Activated CD4-positive, alpha-beta T cell treated with anti-CD3 and anti-CD28 coated beads, Interleukin-2, amount 10 ng/mL, durations not matched to agents 24 days and 14 days (primary cell): Measurements from ENCODE around the gene ADARB2. TPM values are rescaled to one million over a fixed set of nuclear protein-coding genes. Genes with fewer than 3 reads are reported as not detected.
"Not testable (repeated sequence)": the region's sequence is repeated elsewhere in the genome, so short reads cannot be mapped to it uniquely, and the experiment has no call there.

Source experiments
- DNase-seq: peaks from one replicate; pipeline ENCODE4 v3.0.0; 2022
- H3K27ac Mint-ChIP-seq: one replicate; pipeline ENCODE4 v1.8.0; 2022; ENCODE audit warnings: mild to moderate bottlenecking, mixed read lengths
- H3K27me3 Mint-ChIP-seq: one replicate; pipeline ENCODE4 v1.8.0; 2022; ENCODE audit warnings: mixed read lengths
- H3K36me3 Mint-ChIP-seq: one replicate; pipeline ENCODE4 v1.8.0; 2022; ENCODE audit warnings: low read depth, mild to moderate bottlenecking, mixed read lengths
- H3K4me1 Mint-ChIP-seq: one replicate; pipeline ENCODE4 v1.8.0; 2021; ENCODE audit warnings: mixed read lengths
- H3K4me3 Mint-ChIP-seq: one replicate; pipeline ENCODE4 v1.8.0; 2022; ENCODE audit warnings: mild to moderate bottlenecking, moderate library complexity, mixed read lengths
- H3K9me3 Mint-ChIP-seq: one replicate; pipeline ENCODE4 v1.8.0; 2021; ENCODE audit warnings: mixed read lengths
- intact Hi-C: fragments of 100-400 bp; cut with micrococcal nuclease; formaldehyde crosslinking; loops from one replicate; pipeline ENCODE4 v1.15.1; 2023
- total RNA-seq: library from RNA; stranded (reverse); gene quantifications from 2 replicates; pipeline ENCODE4 v1.2.3, GENCODE V29; 2022

ADARB2 gene
- total RNA-seq, 1 donor from 2014 or later, result not detected

- intact Hi-C loops, result no loop called here
- Mint-ChIP-seq H3K27me3 (peaks cover 1% of the 10 kb centered on the region), H3K4me1 (no peaks in the 10 kb centered on the region), H3K9me3 (no peaks in the 10 kb centered on the region), H3K36me3 (no peaks in the 10 kb centered on the region), H3K4me3 (no peak overlapping the region), H3K27ac (peak overlapping the region; percentile 2)
- DNase-seq, result peak; percentile 62
Measured at GRCh38 chr10:1159131-1160061, 577.9 kb downstream of the ADARB2 start.

DNA sequence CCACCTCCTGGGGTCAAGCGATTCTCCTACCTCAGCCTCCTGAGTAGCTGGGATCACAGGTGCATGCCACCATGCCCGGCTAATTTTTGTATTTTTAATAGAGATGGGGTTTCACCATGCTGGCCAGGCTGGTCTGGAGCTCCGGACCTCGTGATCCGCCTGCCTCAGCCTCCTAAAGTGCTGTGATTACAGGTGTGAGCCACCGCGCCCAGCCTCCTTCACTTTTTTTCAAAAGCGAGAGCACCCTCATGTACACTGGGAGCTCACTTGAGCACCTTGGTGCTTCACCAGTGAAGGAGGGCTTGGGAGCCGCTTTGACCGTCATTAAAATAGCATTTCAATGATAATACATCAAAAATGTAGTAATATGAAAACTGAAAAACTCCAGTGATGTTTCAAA lies 578.8 kb downstream of the ADARB2 start:
- H3K36me3 Mint-ChIP-seq, DNase-seq, H3K9me3 Mint-ChIP-seq, H3K4me1 Mint-ChIP-seq, H3K4me3 Mint-ChIP-seq, H3K27me3 Mint-ChIP-seq, intact Hi-C loops, H3K27ac Mint-ChIP-seq: not testable (repeated sequence)

GRCh38 chr10:1158066-1158465 lies 579.3 kb downstream of the ADARB2 start:
- intact Hi-C loops, result no loop called here
- Mint-ChIP-seq H3K4me3 (no peak overlapping the region), H3K27ac (no peak overlapping the region), H3K9me3 (no peaks in the 10 kb centered on the region), H3K4me1 (no peaks in the 10 kb centered on the region), H3K36me3 (no peaks in the 10 kb centered on the region), H3K27me3 (peaks cover 4% of the 10 kb centered on the region)
- DNase-seq, result no peak

DNA sequence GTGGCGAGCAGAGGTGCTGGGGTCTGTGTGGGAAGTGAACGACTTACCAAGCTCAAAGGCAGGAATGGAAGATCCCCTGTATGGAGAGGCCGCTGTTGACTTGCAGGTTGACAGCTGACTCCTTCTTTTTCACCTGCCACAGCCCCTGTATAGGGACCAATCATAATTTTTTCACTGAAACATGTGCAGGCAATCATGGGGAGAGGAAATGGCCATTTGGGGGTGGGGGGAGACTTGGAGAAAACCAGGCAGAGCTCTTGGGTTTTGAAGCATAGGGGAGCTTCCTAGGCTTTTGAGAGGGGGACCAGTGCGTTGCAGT lies 579.8 kb downstream of the ADARB2 start:
- no peak overlapping the region for H3K4me3 Mint-ChIP-seq
- DNase-seq, result no peak
- H3K9me3 Mint-ChIP-seq, result no peaks in the 10 kb centered on the region
- no peaks in the 10 kb centered on the region for H3K36me3 Mint-ChIP-seq
- no peak overlapping the region for H3K27ac Mint-ChIP-seq
- H3K27me3 Mint-ChIP-seq, result peaks cover 4% of the 10 kb centered on the region
- intact Hi-C loops, result no loop called here
- H3K4me1 Mint-ChIP-seq, result no peaks in the 10 kb centered on the region

- Mint-ChIP-seq H3K27ac (no peak overlapping the region), H3K9me3 (no peaks in the 10 kb centered on the region), H3K4me3 (no peak overlapping the region), H3K4me1 (no peaks in the 10 kb centered on the region), H3K36me3 (no peaks in the 10 kb centered on the region), H3K27me3 (peaks cover 4% of the 10 kb centered on the region)
- no peak for DNase-seq
- intact Hi-C loops, result no loop called here
Measured at GRCh38 chr10:1156921-1157614, 580.3 kb downstream of the ADARB2 start.

- no peak for DNase-seq
- intact Hi-C loops, result no loop called here
- no peak overlapping the region for H3K27ac Mint-ChIP-seq
Measured at GRCh38 chr10:1156616-1156886, 580.8 kb downstream of the ADARB2 start.

DNA sequence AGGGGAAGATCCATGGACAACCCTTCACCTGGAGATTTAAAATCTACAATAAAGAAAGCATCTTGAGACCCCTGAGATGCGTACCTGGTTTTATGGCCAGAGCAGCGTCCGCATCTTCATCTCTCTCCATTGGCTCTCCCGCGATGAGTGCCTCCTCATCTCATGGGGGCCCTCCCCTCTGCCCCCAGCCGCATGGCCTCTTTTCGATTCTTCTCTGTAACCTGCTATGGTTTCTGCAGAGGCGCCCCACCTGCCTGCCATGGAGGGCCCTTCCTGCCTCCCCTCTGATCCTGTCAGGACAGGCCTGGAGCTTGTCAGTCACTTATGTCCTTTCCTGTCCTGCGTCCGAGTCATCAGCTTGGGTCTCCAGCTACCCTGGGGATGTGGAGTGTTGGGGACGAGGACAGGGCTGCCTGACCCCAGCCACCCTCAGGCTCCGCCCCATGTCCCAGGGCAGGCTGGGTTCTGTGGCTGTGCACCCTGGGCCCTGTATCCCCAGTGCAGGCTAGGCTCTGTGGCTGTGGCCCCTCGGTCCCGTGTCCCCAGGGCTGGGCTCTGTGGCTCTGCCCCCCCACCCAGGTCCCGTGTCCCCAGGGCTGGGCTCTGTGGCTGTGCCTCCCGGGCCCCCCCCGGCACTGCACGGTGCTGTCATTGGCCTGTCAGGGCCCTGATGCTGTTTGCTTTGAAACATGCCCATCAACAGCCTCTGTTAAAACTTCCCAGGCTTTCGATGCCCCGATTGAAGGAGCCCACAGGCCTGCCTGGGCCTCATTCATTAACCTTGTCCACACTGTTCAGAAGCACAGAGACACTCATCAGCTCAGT lies 581.3 kb downstream of the ADARB2 start:
- Mint-ChIP-seq H3K9me3 (no peaks in the 10 kb centered on the region), H3K36me3 (no peaks in the 10 kb centered on the region), H3K4me3 (no peak overlapping the region), H3K4me1 (no peaks in the 10 kb centered on the region), H3K27me3 (peaks cover 4% of the 10 kb centered on the region), H3K27ac (no peak overlapping the region)
- no peak for DNase-seq
- intact Hi-C loops, result no loop called here

More at GRCh38 chr10:1156616-1156886, 580.8 kb downstream of the ADARB2 start:
- no peaks in the 10 kb centered on the region for H3K4me1 Mint-ChIP-seq
- no peaks in the 10 kb centered on the region for H3K36me3 Mint-ChIP-seq
- H3K9me3 Mint-ChIP-seq, result no peaks in the 10 kb centered on the region
- peaks cover 4% of the 10 kb centered on the region for H3K27me3 Mint-ChIP-seq
- no peak overlapping the region for H3K4me3 Mint-ChIP-seq

DNA sequence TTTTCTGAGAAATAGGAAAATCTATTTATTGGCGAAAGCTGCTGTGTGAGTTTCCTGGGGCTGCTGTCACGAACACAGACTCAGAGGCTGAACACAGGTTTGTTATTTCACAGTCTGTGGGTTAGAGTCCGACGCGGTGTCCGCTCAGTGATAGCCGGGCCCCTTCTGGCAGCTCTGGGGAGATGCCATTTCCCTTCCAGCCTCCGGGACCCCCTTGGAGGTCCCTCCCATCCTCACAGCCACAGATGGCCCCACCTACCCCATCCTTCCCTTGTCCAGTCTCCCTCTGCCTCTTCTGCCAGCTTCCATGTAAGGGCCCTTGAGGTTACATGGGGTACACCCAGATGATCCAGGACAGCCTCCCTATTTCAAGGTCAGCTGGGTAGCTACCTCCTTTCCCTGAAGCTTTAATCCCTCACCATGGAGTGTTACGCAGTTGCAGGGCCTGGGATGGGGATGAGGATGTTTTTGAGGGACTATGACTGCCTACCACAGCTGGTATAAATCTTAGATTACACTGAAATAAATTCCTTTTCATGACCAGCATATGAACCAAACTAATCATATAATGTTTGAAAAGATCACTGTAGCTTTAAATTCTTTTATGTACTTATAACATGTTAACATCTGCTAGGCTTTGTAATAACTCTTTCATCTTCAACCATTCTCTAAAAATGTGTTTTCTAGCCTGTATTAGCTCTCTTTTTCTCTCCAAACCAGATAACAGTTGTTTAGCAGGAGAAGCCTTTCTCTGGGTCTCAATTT lies 582.6 kb downstream of the ADARB2 start:
- intact Hi-C loops, result no loop called here
- Mint-ChIP-seq H3K9me3 (no peaks in the 10 kb centered on the region), H3K36me3 (no peaks in the 10 kb centered on the region), H3K4me1 (no peaks in the 10 kb centered on the region), H3K27me3 (peaks cover 4% of the 10 kb centered on the region), H3K27ac (no peak overlapping the region), H3K4me3 (no peak overlapping the region)
- no peak for DNase-seq

DNA sequence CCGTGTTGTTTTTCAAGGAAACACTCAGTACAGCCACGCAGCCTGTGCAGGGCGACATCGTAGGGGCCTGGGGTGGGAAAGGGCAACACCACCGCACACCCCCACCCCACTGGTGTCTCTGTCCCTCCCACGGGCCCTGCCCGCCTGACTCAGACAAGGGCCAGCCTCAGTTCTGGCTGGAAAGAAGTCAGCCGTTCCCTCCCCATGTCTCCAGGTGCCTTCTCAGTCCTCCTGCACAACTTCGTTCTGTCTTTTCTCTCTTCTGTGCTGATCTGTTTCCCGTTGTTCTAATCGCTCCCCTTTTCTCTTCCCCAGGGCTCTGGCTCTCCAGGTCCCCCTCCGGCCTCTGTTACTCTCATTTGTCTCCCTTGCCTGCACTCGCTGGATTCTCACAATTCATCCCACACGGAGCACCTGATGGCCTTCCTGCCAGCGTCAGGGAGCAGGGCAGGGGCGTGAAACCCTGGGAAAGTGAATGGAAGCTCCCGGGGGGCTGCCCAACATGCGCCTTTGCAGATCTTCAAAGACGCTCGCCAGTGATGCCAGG lies 583.4 kb downstream of the ADARB2 start:
- Mint-ChIP-seq H3K9me3 (no peaks in the 10 kb centered on the region), H3K36me3 (no peaks in the 10 kb centered on the region), H3K27me3 (peaks cover 4% of the 10 kb centered on the region), H3K4me3 (no peak overlapping the region), H3K4me1 (no peaks in the 10 kb centered on the region), H3K27ac (no peak overlapping the region)
- no peak for DNase-seq
- intact Hi-C loops, result no loop called here

GRCh38 chr10:1153251-1153763 lies 584.0 kb downstream of the ADARB2 start:
- no peaks in the 10 kb centered on the region for H3K36me3 Mint-ChIP-seq
- H3K4me1 Mint-ChIP-seq, result no peaks in the 10 kb centered on the region
- peaks cover 4% of the 10 kb centered on the region for H3K27me3 Mint-ChIP-seq
- intact Hi-C loops, result no loop called here
- H3K27ac Mint-ChIP-seq, result no peak overlapping the region
- no peak for DNase-seq
- H3K4me3 Mint-ChIP-seq, result no peak overlapping the region
- no peaks in the 10 kb centered on the region for H3K9me3 Mint-ChIP-seq

- intact Hi-C loops, result no loop called here
- DNase-seq, result no peak
- no peak overlapping the region for H3K4me3 Mint-ChIP-seq
Measured at GRCh38 chr10:1152386-1153250, 584.7 kb downstream of the ADARB2 start.

DNA sequence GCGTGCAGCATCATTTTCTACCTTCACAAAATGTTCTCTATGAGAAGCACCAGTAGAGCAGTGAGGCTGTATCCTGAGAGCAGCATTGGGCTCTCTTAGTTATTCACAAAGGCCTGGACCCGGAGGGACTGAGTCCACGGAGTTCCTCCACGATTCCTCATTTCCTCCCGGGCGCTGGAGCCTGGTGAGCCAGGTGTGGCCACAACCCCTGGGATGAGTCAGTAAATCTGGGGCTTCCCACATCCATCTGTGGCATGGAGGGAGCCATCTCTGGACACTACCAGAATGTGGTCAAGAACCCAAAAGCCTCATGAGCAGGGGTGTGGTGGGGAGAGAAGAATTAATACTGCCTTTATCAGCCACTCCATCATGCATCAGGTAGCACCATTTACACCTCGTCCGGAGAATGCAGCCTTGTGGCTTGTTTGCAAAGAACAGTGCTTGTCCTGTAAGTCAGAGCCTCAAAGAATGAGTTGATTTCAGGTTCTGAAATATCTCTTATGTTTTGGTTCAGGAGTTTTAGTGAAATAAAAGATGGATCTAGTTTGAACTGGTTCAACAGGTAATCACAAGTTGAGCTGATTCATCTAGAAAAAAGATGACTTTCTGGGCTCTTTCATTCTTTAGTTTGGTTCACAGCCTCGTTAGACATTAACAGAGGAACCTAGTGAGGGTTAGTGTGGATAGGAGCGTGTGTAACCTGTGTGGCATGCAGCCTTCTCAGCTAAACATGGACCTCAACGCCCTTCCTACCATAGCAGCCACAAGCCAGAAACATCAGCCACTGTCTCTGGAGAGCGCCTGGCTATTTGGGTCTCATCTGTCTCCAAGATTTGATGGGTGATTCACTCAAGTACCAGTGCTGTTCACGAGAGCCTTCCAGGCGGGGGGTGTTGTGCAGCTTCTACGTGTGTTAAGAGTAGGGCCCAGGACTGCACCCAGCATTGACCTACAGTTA lies 586.0 kb downstream of the ADARB2 start:
- Mint-ChIP-seq H3K4me1 (no peaks in the 10 kb centered on the region), H3K36me3 (peaks cover 1% of the 10 kb centered on the region), H3K9me3 (peaks cover 5% of the 10 kb centered on the region), H3K4me3 (no peak overlapping the region), H3K27ac (no peak overlapping the region), H3K27me3 (peaks cover 4% of the 10 kb centered on the region)
- intact Hi-C loops, result no loop called here
- DNase-seq, result no peak

More at GRCh38 chr10:1152386-1153250, 584.7 kb downstream of the ADARB2 start:
- Mint-ChIP-seq H3K4me1 (no peaks in the 10 kb centered on the region), H3K27ac (no peak overlapping the region), H3K9me3 (no peaks in the 10 kb centered on the region), H3K27me3 (peaks cover 4% of the 10 kb centered on the region), H3K36me3 (no peaks in the 10 kb centered on the region)
